GM12872 (cell line): ENCODE measurements around the gene NNT.

Source experiments
- TF ChIP-seq, protein P1 (sequence below): IDR thresholded peaks from 3 replicates; pipeline ENCODE4 v1.5.1; 2011; ENCODE audit warnings: low read depth, mild to moderate bottlenecking, low read length, moderate library complexity; ENCODE audit not compliant: insufficient read depth

Gene NNT

DNA sequence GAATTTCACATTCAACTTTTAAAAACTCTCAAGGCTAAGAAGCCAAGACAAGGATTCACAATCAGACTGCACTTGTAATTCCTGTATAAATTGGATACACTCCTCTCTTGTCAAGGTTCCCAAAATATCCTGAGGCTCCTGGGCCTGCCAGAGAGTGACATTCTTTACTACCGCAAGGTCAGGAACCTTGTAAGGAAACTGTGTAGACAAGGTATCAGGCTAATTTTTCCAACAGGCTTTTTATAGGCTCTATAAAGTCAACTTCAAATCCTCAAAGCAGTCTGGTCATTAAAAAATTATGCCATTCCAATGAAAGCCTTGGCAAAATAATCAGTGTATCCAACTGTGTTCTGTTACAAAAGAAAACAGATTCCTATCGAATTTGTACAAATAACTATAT is 30.6 kb upstream of the NNT start:
- TF ChIP-seq, protein P1, sequence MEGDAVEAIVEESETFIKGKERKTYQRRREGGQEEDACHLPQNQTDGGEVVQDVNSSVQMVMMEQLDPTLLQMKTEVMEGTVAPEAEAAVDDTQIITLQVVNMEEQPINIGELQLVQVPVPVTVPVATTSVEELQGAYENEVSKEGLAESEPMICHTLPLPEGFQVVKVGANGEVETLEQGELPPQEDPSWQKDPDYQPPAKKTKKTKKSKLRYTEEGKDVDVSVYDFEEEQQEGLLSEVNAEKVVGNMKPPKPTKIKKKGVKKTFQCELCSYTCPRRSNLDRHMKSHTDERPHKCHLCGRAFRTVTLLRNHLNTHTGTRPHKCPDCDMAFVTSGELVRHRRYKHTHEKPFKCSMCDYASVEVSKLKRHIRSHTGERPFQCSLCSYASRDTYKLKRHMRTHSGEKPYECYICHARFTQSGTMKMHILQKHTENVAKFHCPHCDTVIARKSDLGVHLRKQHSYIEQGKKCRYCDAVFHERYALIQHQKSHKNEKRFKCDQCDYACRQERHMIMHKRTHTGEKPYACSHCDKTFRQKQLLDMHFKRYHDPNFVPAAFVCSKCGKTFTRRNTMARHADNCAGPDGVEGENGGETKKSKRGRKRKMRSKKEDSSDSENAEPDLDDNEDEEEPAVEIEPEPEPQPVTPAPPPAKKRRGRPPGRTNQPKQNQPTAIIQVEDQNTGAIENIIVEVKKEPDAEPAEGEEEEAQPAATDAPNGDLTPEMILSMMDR: no peak

DNA sequence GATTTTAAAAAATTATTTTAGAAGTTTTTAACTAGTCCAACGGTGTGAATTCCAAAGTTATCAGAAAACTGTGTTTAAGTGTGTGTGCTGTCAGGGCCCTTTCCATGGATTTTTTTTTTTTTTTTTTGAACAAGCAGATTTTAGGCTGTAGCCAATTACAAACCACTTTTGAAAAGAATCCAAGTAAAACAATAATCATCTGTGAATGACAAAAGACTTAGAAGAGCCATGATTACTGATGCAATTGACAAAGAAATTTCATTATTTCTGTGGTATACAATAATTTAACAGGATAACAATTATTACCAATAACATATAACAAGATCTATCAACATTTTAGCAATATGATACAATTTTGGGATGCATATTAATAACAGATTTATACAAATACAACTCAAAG is 29.9 kb upstream of the NNT start:
- TF ChIP-seq, protein P1: no peak

DNA sequence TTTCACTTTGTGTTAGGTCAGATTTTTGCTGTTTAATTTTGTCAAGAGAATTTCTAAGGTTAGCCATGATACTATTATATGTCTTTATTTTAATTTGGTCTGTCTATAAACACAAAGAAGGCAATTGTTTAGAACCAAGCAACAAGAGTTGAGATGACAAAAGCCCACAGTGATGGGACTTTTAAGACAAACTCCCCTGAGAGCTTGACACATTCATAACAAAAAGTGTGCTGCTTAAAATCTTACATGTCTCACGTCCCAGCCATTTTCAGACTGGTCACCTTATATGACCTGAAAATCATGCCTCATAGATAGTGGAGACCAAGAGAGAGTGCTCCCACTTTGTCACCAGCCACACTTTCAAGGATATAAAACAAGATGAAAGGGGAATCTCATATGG is 21.6 kb upstream of the NNT start:
- TF ChIP-seq, protein P1: no peak

DNA sequence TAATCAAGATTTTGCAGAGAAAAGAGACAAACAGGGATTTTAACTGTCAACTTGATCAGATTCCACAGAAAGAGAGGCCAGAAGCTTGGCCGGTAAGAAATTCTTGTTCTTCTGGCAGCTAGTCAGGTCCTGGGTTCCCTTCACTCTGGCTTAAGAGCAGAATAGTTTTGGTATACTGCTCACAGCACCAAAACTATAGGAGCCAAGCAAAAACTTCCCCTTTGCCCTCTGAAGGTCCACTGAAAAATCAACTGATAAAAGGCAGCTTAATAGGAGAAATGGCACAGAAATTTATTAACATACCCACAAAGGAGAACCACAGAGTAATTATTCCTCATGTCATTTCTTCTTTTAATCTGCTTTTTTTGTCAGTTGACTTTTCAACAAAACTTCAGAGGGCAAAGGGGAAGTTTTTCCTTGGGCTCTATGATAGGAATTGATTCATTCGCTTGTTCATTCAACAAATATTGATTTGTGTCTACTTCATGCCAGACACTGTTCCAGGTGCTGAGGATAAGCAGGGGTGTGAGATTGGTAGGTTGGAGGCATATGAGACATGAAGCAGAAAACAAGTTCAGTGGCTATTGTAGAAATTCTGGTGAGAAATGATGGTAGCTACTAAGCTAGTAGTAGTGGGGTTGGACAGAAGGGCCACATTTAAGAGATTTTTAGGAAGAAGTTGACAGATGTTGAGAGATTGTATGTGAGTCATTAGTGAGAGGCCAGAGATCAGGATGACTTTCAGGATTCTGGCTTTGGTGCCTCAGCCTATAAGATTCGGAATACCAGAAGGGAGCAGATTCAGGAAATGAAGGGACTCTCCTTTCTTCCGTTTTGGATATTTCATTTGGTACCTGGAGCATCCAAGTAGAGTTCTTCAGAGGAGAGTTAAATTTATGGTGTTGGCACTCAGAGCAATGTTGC is 20.6 kb upstream of the NNT start:
- TF ChIP-seq, protein P1: no peak

DNA sequence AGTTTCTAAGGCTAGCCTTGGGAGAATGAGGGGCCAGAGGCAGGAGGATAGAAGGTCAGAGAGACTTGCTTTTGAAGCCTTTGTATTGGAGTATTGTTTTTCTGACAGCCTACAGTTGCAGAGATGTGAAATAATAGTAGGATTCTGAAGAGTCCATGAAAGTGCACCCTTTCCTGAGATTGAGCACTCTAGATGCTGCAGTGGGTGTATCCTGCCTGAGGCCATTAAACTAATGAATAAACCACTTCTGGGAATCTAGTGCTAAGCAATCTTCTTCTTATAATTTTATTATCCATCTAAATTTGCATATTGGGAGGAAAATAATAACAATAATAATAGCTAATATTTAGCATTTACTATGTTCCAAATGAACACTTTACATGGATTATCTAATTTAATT is 19.3 kb upstream of the NNT start:
- TF ChIP-seq, protein P1: no peak

DNA sequence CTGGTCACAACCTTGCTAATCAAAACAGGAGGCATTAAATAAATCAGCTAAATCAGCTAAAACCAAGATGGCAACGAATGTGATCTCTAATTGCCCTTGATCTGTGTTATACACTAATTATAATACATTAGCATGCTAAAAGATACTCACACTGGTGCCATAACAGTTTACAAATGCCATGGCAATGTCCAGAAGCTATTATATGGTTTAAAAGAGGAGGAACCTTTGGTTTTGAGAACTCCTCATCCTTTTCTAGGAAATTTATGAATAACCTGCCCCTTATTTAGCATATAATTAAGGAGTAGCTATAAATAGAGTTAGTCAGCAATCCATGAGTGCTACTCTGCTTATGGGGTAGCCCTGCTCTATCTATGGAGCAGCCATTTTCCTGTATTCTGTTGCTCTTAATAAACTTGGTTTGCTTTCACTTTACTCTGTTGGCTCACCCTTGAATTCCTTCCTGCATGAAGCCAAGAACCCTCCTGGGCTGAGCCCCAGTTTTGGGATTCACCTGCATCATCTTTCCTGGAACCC is 18.7 kb upstream of the NNT start:
- TF ChIP-seq, protein P1: no peak

DNA sequence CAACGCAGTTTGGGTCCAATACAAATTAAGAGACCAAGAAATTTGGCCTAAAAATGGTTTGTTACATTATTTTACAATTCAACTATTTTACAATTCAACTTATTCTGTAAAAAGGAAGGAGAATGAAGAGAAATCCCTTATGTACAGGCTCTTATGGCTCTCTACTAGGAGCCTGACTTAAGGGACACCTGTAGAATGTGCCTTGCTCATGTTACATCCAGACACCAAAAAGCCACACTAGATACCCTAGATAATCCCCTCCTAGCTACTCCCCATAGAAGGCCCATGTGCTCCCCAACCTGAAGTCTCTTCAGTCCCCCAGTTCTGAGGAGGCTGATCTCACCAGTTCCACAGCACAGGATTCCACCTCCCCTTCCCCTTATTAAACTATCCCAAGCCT is 14.1 kb upstream of the NNT start:
- TF ChIP-seq, protein P1: no peak
